ENCODE measurements around the gene SH2B3. TPM values are rescaled to one million over a fixed set of nuclear protein-coding genes. Genes with fewer than 3 reads are reported as not detected.

The SH2B3 gene
- total and polyA plus RNA-seq, 2 experiments from 2014 or later: 5.5 to 11.6 TPM

GRCh38 chr12:111412830-111413441 lies 7.2 kb downstream of the SH2B3 start:
- DNase-seq (ENCODE audit: low read depth in 1 of 2, low spot score in 1 of 2): no peak
- TF ChIP-seq CTCF (IDR thresholded peaks at IDR 0.05; ENCODE audit: low read depth, low read length): no peak
- H3K27ac ChIP-seq: peak overlapping the region; percentile 82
- H3K36me3 ChIP-seq: no peaks in the 10 kb centered on the region
- H3K9me3 ChIP-seq (ENCODE audit: low read depth): no peaks in the 10 kb centered on the region
- no peak overlapping the region for H3K4me3 ChIP-seq
- peaks cover 28% of the 10 kb centered on the region for H3K4me1 ChIP-seq (ENCODE audit: low read depth)
- no peaks in the 10 kb centered on the region for H3K27me3 ChIP-seq

- Histone ChIP-seq H3K4me1 (ENCODE audit: low read depth) (peaks cover 28% of the 10 kb centered on the region), H3K9me3 (ENCODE audit: low read depth) (no peaks in the 10 kb centered on the region), H3K27ac (no peak overlapping the region), H3K27me3 (no peaks in the 10 kb centered on the region), H3K4me3 (no peak overlapping the region), H3K36me3 (no peaks in the 10 kb centered on the region)
- DNase-seq (ENCODE audit: low read depth in 1 of 2, low spot score in 1 of 2): peak in 1 of 2 donors; percentile 60
- no peak for TF ChIP-seq CTCF (IDR thresholded peaks at IDR 0.05; ENCODE audit: low read depth, low read length)
These were observed 7.8 kb downstream of the SH2B3 start for GRCh38 chr12:111413442-111414086.

- TF ChIP-seq CTCF (IDR thresholded peaks at IDR 0.05; ENCODE audit: low read depth, low read length): no peak
- no peak for DNase-seq (ENCODE audit: low read depth in 1 of 2, low spot score in 1 of 2)
- no peak overlapping the region for H3K27ac ChIP-seq
These were observed 9.1 kb downstream of the SH2B3 start for GRCh38 chr12:111414711-111415252.

GRCh38 chr12:111417290-111417689 lies 11.6 kb downstream of the SH2B3 start:
- H3K9me3 ChIP-seq (ENCODE audit: low read depth): no peaks in the 10 kb centered on the region
- no peak overlapping the region for H3K4me3 ChIP-seq
- no peak for DNase-seq (ENCODE audit: low read depth in 1 of 2, low spot score in 1 of 2)
- no peaks in the 10 kb centered on the region for H3K36me3 ChIP-seq
- H3K27me3 ChIP-seq: no peaks in the 10 kb centered on the region
- TF ChIP-seq CTCF (IDR thresholded peaks at IDR 0.05; ENCODE audit: low read depth, low read length): no peak
- peaks cover 18% of the 10 kb centered on the region for H3K4me1 ChIP-seq (ENCODE audit: low read depth)
- no peak overlapping the region for H3K27ac ChIP-seq

More at GRCh38 chr12:111414711-111415252, 9.1 kb downstream of the SH2B3 start:
- Histone ChIP-seq H3K36me3 (no peaks in the 10 kb centered on the region), H3K9me3 (ENCODE audit: low read depth) (no peaks in the 10 kb centered on the region), H3K4me3 (no peak overlapping the region), H3K4me1 (ENCODE audit: low read depth) (peaks cover 32% of the 10 kb centered on the region), H3K27me3 (no peaks in the 10 kb centered on the region)

GRCh38 chr12:111417784-111418593 lies 12.3 kb downstream of the SH2B3 start:
- Histone ChIP-seq H3K4me3 (no peak overlapping the region), H3K4me1 (ENCODE audit: low read depth) (peaks cover 11% of the 10 kb centered on the region), H3K36me3 (no peaks in the 10 kb centered on the region), H3K9me3 (ENCODE audit: low read depth) (no peaks in the 10 kb centered on the region), H3K27me3 (no peaks in the 10 kb centered on the region), H3K27ac (no peak overlapping the region)
- no peak for DNase-seq (ENCODE audit: low read depth in 1 of 2, low spot score in 1 of 2)
- TF ChIP-seq CTCF (IDR thresholded peaks at IDR 0.05; ENCODE audit: low read depth, low read length): no peak
